Keratinocyte (primary cell): ENCODE results near the gene SLC17A9. TPM values are rescaled to one million over a fixed set of nuclear protein-coding genes. Genes with fewer than 3 reads are reported as not detected.

ENCODE experiments used
- DNase-seq: peaks from one replicate; pipeline ENCODE4 v3.0.0-alpha.2; 2011; ENCODE audit warnings: low read depth, missing footprints, low spot score
- FAIRE-seq: peaks from 2 replicates; lab custom pipeline; 2011; peaks lifted over from hg19 to GRCh38; lab: Jason Lieb, UNC
- H2AFZ ChIP-seq: 2 replicates; pipeline ENCODE4 v1.6.0; 2012; ENCODE audit warnings: low read length, control low read depth, inconsistent platforms; ENCODE audit not compliant: control insufficient read depth
- H3K27ac ChIP-seq: 2 replicates; pipeline ENCODE4 v1.5.1; 2011; ENCODE audit warnings: low read length; ENCODE audit not compliant: control insufficient read depth, insufficient read depth
- H3K27me3 ChIP-seq: 3 replicates; pipeline ENCODE4 v1.6.0; 2011; ENCODE audit warnings: low read length; ENCODE audit not compliant: control insufficient read depth, insufficient read depth; ENCODE audit errors: extremely low read depth
- H3K36me3 ChIP-seq, 2 experiments: 2 replicates in 1 of 2; 3 replicates in 1 of 2; pipeline ENCODE4 v1.5.1; 2011; ENCODE audit warnings: low read length in 2 of 2, mild to moderate bottlenecking in 1 of 2; ENCODE audit not compliant: control insufficient read depth in 2 of 2, insufficient read depth in 2 of 2; ENCODE audit errors: extremely low read depth in 1 of 2
- H3K4me1 ChIP-seq: 3 replicates; pipeline ENCODE4 v1.5.1; 2011; ENCODE audit warnings: low read length; ENCODE audit not compliant: control insufficient read depth, insufficient read depth; ENCODE audit errors: extremely low read depth
- H3K4me2 ChIP-seq: 3 replicates; pipeline ENCODE4 v1.6.0; 2011; ENCODE audit warnings: low read depth, low read length; ENCODE audit not compliant: control insufficient read depth, insufficient read depth; ENCODE audit errors: extremely low read depth
- H3K4me3 ChIP-seq, 3 experiments: fragments of 200-600 bp in 1 of 3; sonication (generic) in 1 of 3; 2 replicates in 2 of 3; 3 replicates in 1 of 3; pipeline ENCODE4 v1.5.1; 2011 to 2016; ENCODE audit warnings: low read length in 3 of 3, mild to moderate bottlenecking in 3 of 3, control low read depth in 2 of 3, inconsistent platforms in 1 of 3, low read depth in 1 of 3, mixed read lengths in 1 of 3, mixed run types in 1 of 3, moderate library complexity in 1 of 3; ENCODE audit not compliant: control insufficient read depth in 2 of 3, insufficient read depth in 2 of 3; ENCODE audit errors: extremely low read depth in 1 of 3
- H3K79me2 ChIP-seq: 2 replicates; pipeline ENCODE4 v1.6.0; 2012; ENCODE audit warnings: low read length; ENCODE audit not compliant: control insufficient read depth, insufficient read depth
- H3K9ac ChIP-seq: 3 replicates; pipeline ENCODE4 v1.6.0; 2011; ENCODE audit warnings: low read length; ENCODE audit not compliant: control insufficient read depth, insufficient read depth; ENCODE audit errors: extremely low read depth
- H3K9me1 ChIP-seq: 3 replicates; pipeline ENCODE4 v1.6.0; 2011; ENCODE audit warnings: low read length; ENCODE audit not compliant: control insufficient read depth, insufficient read depth; ENCODE audit errors: extremely low read depth
- H3K9me3 ChIP-seq: 2 replicates; pipeline ENCODE4 v1.5.1; 2012; ENCODE audit warnings: low read depth, low read length; ENCODE audit not compliant: control insufficient read depth
- H4K20me1 ChIP-seq: 3 replicates; pipeline ENCODE4 v1.6.0; 2011; ENCODE audit warnings: low read length; ENCODE audit not compliant: control insufficient read depth, insufficient read depth; ENCODE audit errors: extremely low read depth
- EZH2 ChIP-seq: IDR thresholded peaks from one replicate; pipeline ENCODE4 v1.6.1; 2012; ENCODE audit warnings: inconsistent platforms, mild to moderate bottlenecking, low read length, moderate library complexity
- dilution Hi-C: fragments of 300-500 bp; cut with MboI; formaldehyde crosslinking; loops from one replicate; pipeline ENCODE4 v1.7.0; 2020; ENCODE audit warnings: low sequenced_read_pairs; ENCODE audit not compliant: extremely low pct_ligation_motif_present
- polyA plus RNA-seq, 5 experiments: library from polyadenylated mRNA; depleted of rRNA in 3 of 5; stranded (reverse) in 3 of 5; stranded (forward) in 1 of 5; unstranded in 1 of 5; fragments of >200 nt; gene quantifications; 1 replicate in 1 of 5; 2 replicates in 3 of 5; 3 replicates in 1 of 5; pipeline versions ENCODE4 v1.2.1 to v1.2.3, GENCODE V29; 2011 to 2012; ENCODE audit warnings: missing spikeins in 2 of 5, low read depth in 1 of 5, low replicate concordance in 1 of 5
- TF ChIP-seq, protein P1 (sequence below), 3 experiments: IDR thresholded peaks in 1 of 3; conservative IDR thresholded peaks in 1 of 3; optimal IDR thresholded peaks in 1 of 3; 2 replicates in 2 of 3; 3 replicates in 1 of 3; pipeline versions ENCODE3 to v1.5.1; 2011; ENCODE audit warnings: low read length in 3 of 3, mild to moderate bottlenecking in 3 of 3, moderate library complexity in 2 of 3, control low read depth in 1 of 3, inconsistent platforms in 1 of 3; ENCODE audit not compliant: insufficient read depth in 2 of 3; ENCODE audit errors: extremely low read depth in 1 of 3

The SLC17A9 gene
- polyA plus RNA-seq, 1 donor (not counting 4 experiments of a cell fraction or from before 2014, with no cell fraction given): not detected

GRCh38 chr20:62906647-62907375, 45.7 kb upstream of the SLC17A9 start:
- H3K27ac ChIP-seq: no peak overlapping the region
- no peaks in the 10 kb centered on the region for H3K27me3 ChIP-seq
- no peak overlapping the region for H3K9ac ChIP-seq
- no peaks in the 10 kb centered on the region for H3K4me1 ChIP-seq
- H3K79me2 ChIP-seq: peaks cover 46% of the 10 kb centered on the region
- no peak overlapping the region for H2AFZ ChIP-seq
- dilution Hi-C loops: no loop called here
- DNase-seq: no peak
- no peaks in the 10 kb centered on the region for H3K9me1 ChIP-seq
- H3K9me3 ChIP-seq: no peaks in the 10 kb centered on the region
- H4K20me1 ChIP-seq: peaks cover 15% of the 10 kb centered on the region
- no peak for FAIRE-seq
- H3K36me3 ChIP-seq: peaks cover 60 to 74% of the 10 kb centered on the region in 2 experiments
- no peak overlapping the region for H3K4me2 ChIP-seq
- no peak for TF ChIP-seq EZH2
- TF ChIP-seq, protein P1, sequence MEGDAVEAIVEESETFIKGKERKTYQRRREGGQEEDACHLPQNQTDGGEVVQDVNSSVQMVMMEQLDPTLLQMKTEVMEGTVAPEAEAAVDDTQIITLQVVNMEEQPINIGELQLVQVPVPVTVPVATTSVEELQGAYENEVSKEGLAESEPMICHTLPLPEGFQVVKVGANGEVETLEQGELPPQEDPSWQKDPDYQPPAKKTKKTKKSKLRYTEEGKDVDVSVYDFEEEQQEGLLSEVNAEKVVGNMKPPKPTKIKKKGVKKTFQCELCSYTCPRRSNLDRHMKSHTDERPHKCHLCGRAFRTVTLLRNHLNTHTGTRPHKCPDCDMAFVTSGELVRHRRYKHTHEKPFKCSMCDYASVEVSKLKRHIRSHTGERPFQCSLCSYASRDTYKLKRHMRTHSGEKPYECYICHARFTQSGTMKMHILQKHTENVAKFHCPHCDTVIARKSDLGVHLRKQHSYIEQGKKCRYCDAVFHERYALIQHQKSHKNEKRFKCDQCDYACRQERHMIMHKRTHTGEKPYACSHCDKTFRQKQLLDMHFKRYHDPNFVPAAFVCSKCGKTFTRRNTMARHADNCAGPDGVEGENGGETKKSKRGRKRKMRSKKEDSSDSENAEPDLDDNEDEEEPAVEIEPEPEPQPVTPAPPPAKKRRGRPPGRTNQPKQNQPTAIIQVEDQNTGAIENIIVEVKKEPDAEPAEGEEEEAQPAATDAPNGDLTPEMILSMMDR (optimal IDR thresholded peaks at IDR 0.05 in 1 of 3, IDR thresholded peaks at IDR 0.05 in 1 of 3, conservative IDR thresholded peaks at IDR 0.05 in 1 of 3; ENCODE audit: extremely low read depth in 1 of 3, insufficient read depth in 2 of 3, low read length in 3 of 3): no peak
- H3K4me3 ChIP-seq: no peak overlapping the region

- no peak overlapping the region for H3K9ac ChIP-seq
- no peaks in the 10 kb centered on the region for H3K9me3 ChIP-seq
- no peaks in the 10 kb centered on the region for H3K9me1 ChIP-seq
- dilution Hi-C loops: no loop called here
- no peak for FAIRE-seq
- peaks cover 54% of the 10 kb centered on the region for H3K79me2 ChIP-seq
- no peak for TF ChIP-seq EZH2
- TF ChIP-seq, protein P1 (optimal IDR thresholded peaks at IDR 0.05 in 1 of 3, IDR thresholded peaks at IDR 0.05 in 1 of 3, conservative IDR thresholded peaks at IDR 0.05 in 1 of 3; ENCODE audit: extremely low read depth in 1 of 3, insufficient read depth in 2 of 3, low read length in 3 of 3): peak; percentile 46 to 63 (median 59)
- no peaks in the 10 kb centered on the region for H3K4me1 ChIP-seq
- no peak overlapping the region for H3K27ac ChIP-seq
- H3K4me2 ChIP-seq: no peak overlapping the region
- H3K4me3 ChIP-seq: no peak overlapping the region
- no peak for DNase-seq
- H4K20me1 ChIP-seq: peaks cover 17% of the 10 kb centered on the region
- no peaks in the 10 kb centered on the region for H3K27me3 ChIP-seq
- peaks cover 60 to 75% of the 10 kb centered on the region in 2 experiments for H3K36me3 ChIP-seq
- no peak overlapping the region for H2AFZ ChIP-seq
These were observed 44.9 kb upstream of the SLC17A9 start for GRCh38 chr20:62907384-62908317.
